H9 (cell line): ENCODE data around the gene FGF10. TPM values are rescaled to one million over a fixed set of nuclear protein-coding genes. Genes with fewer than 3 reads are reported as not detected.

ENCODE experiments used
- DNase-seq: peaks from one replicate; pipeline ENCODE4 v3.0.0-alpha.2; 2017
- H2AFZ ChIP-seq: one replicate; pipeline ENCODE4 v1.6.1; 2013; ENCODE audit warnings: mild to moderate bottlenecking, low read length, control low read depth, moderate library complexity
- H2AK5ac ChIP-seq: 2 replicates; pipeline ENCODE4 v1.6.1; 2013; ENCODE audit warnings: low read length, control low read depth, mixed read lengths; ENCODE audit not compliant: insufficient read length
- H2BK120ac ChIP-seq: one replicate; pipeline ENCODE4 v1.6.1; 2013; ENCODE audit warnings: low read depth, mild to moderate bottlenecking, low read length, control low read depth, inconsistent platforms; ENCODE audit not compliant: poor library complexity, severe bottlenecking
- H2BK12ac ChIP-seq: 2 replicates; pipeline ENCODE4 v1.6.1; 2013; ENCODE audit warnings: low read length, control low read depth, mixed read lengths, low read depth; ENCODE audit not compliant: insufficient read length
- H2BK15ac ChIP-seq: 2 replicates; pipeline ENCODE4 v1.6.1; 2013; ENCODE audit warnings: low read depth, low read length, control low read depth
- H2BK20ac ChIP-seq: one replicate; pipeline ENCODE4 v1.6.1; 2013; ENCODE audit warnings: low read depth, mild to moderate bottlenecking, low read length, control low read depth, inconsistent platforms; ENCODE audit not compliant: poor library complexity, severe bottlenecking
- H2BK5ac ChIP-seq: 2 replicates; pipeline ENCODE4 v1.6.1; 2013; ENCODE audit warnings: low read length, control low read depth, mixed read lengths; ENCODE audit not compliant: insufficient read length
- H3K14ac ChIP-seq: 2 replicates; pipeline ENCODE4 v1.6.1; 2013; ENCODE audit warnings: low read length, control low read depth; ENCODE audit not compliant: insufficient read depth
- H3K18ac ChIP-seq: 2 replicates; pipeline ENCODE4 v1.6.1; 2013; ENCODE audit warnings: low read depth, mild to moderate bottlenecking, mixed read lengths, low read length, control low read depth; ENCODE audit not compliant: insufficient read length
- H3K23ac ChIP-seq: 2 replicates; pipeline ENCODE4 v1.6.1; 2013; ENCODE audit warnings: low read length, control low read depth, mixed read lengths, low read depth; ENCODE audit not compliant: insufficient read length
- H3K23me2 ChIP-seq: 2 replicates; pipeline ENCODE4 v1.6.1; 2013; ENCODE audit warnings: low read depth, mild to moderate bottlenecking, mixed read lengths, low read length, control low read depth; ENCODE audit not compliant: insufficient read length, poor library complexity, severe bottlenecking
- H3K27ac ChIP-seq: 2 replicates; pipeline ENCODE4 v1.5.1; 2013; ENCODE audit warnings: low read length, control low read depth, mixed read lengths, low read depth; ENCODE audit not compliant: insufficient read length
- H3K27me3 ChIP-seq: 2 replicates; pipeline ENCODE4 v1.6.1; 2013; ENCODE audit warnings: low read length, control low read depth, inconsistent platforms; ENCODE audit not compliant: insufficient read depth
- H3K4ac ChIP-seq: 2 replicates; pipeline ENCODE4 v1.6.1; 2013; ENCODE audit warnings: low read depth, mild to moderate bottlenecking, control low read depth, inconsistent platforms, low read length, moderate library complexity
- H3K4me1 ChIP-seq: 2 replicates; pipeline ENCODE4 v1.6.1; 2013; ENCODE audit warnings: low read length, control low read depth, inconsistent platforms; ENCODE audit not compliant: insufficient read depth
- H3K4me2 ChIP-seq: 2 replicates; pipeline ENCODE4 v1.6.1; 2013; ENCODE audit warnings: low read length, control low read depth, mixed read lengths; ENCODE audit not compliant: insufficient read length, insufficient read depth
- H3K56ac ChIP-seq: 2 replicates; pipeline ENCODE4 v1.6.1; 2013; ENCODE audit warnings: low read depth, mild to moderate bottlenecking, mixed read lengths, low read length, control low read depth; ENCODE audit not compliant: insufficient read length
- H3K79me1 ChIP-seq: 2 replicates; pipeline ENCODE4 v1.6.1; 2013; ENCODE audit warnings: low read depth, mild to moderate bottlenecking, moderate library complexity, low read length, control low read depth, inconsistent platforms; ENCODE audit not compliant: insufficient read depth, poor library complexity, severe bottlenecking
- H3K79me2 ChIP-seq: 2 replicates; pipeline ENCODE4 v1.6.1; 2013; ENCODE audit warnings: low read length, control low read depth, inconsistent platforms; ENCODE audit not compliant: insufficient read depth
- H3K9ac ChIP-seq: 2 replicates; pipeline ENCODE4 v1.6.1; 2013; ENCODE audit warnings: low read length, control low read depth, mixed read lengths; ENCODE audit not compliant: insufficient read length; ENCODE audit errors: extremely low read depth
- H3K9me3 ChIP-seq: one replicate; pipeline ENCODE4 v1.6.1; 2013; ENCODE audit warnings: low read depth, low read length, inconsistent platforms; ENCODE audit not compliant: control insufficient read depth
- H3T11ph ChIP-seq: one replicate; pipeline ENCODE4 v1.6.1; 2013; ENCODE audit warnings: mild to moderate bottlenecking, low read length, control low read depth, inconsistent platforms
- H4K20me1 ChIP-seq: one replicate; pipeline ENCODE4 v1.6.1; 2013; ENCODE audit not compliant: control insufficient read depth, insufficient read length, insufficient read depth
- H4K5ac ChIP-seq: 2 replicates; pipeline ENCODE4 v1.6.1; 2013; ENCODE audit warnings: low read depth, mild to moderate bottlenecking, mixed read lengths, low read length, control low read depth; ENCODE audit not compliant: insufficient read length
- H4K8ac ChIP-seq: replicated peaks from 2 replicates; pipeline ENCODE4 v1.6.1; 2013; ENCODE audit warnings: low read length, control low read depth, mixed read lengths, low read depth; ENCODE audit not compliant: insufficient read length
- H4K91ac ChIP-seq: 2 replicates; pipeline ENCODE4 v1.6.1; 2013; ENCODE audit warnings: low read depth, mild to moderate bottlenecking, moderate library complexity, mixed read lengths, low read length, control low read depth; ENCODE audit not compliant: insufficient read length
- H3K27ac Mint-ChIP-seq, 3 experiments: 2 replicates in 2 of 3; 3 replicates in 1 of 3; pipeline ENCODE4 v1.8.0; 2020 to 2021; ENCODE audit warnings: mixed read lengths in 3 of 3, mild to moderate bottlenecking in 1 of 3, moderate library complexity in 1 of 3
- H3K27me3 Mint-ChIP-seq: 2 replicates; pipeline ENCODE4 v1.8.0; 2021; ENCODE audit warnings: low read depth, mild to moderate bottlenecking, moderate library complexity, mixed read lengths
- H3K36me3 Mint-ChIP-seq, 3 experiments: 2 replicates in 2 of 3; 3 replicates in 1 of 3; pipeline ENCODE4 v1.8.0; 2020 to 2021; ENCODE audit warnings: low read depth in 3 of 3, mixed read lengths in 3 of 3; ENCODE audit not compliant: insufficient read depth in 1 of 3
- H3K4me1 Mint-ChIP-seq, 2 experiments: 2 replicates each; pipeline ENCODE4 v1.8.0; 2020; ENCODE audit warnings: mixed read lengths in 2 of 2
- H3K4me3 Mint-ChIP-seq, 2 experiments: 2 replicates in 1 of 2; 3 replicates in 1 of 2; pipeline ENCODE4 v1.8.0; 2020 to 2021; ENCODE audit warnings: mild to moderate bottlenecking in 2 of 2, mixed read lengths in 2 of 2, moderate library complexity in 1 of 2
- H3K9me3 Mint-ChIP-seq, 2 experiments: 2 replicates in 1 of 2; 3 replicates in 1 of 2; pipeline ENCODE4 v1.8.0; 2020; ENCODE audit warnings: mild to moderate bottlenecking in 2 of 2, mixed read lengths in 2 of 2, moderate library complexity in 1 of 2
- CTCF ChIP-seq: fragments of 200-600 bp; sonication (generic); conservative IDR thresholded peaks from 3 replicates; pipeline ENCODE4 v1.8.0; 2021; ENCODE audit warnings: antibody characterized with exemption, mild to moderate bottlenecking
- total RNA-seq: library from RNA; stranded (reverse); gene quantifications from 2 replicates; pipeline ENCODE4 v1.2.1, GENCODE V29; 2021

FGF10 gene
- total RNA-seq, 1 experiment from 2014 or later, result not detected

DNA sequence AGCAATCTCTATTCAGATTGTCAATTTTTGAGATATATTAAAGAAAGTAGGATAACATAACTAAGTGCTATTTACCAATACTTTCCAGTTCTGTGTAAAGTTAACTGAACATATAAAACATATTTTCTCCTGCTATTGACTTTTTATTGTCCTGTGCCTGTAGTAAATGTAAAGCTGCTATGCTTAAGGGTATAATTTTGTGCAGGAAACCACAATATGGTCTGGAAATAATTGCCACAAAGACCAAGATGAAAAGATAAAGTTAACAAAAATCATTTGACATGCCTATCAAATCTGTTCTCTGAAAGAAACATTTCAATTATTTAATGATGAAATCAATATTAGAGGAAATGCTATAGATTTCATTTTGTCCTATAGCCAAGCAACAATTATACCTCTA is 121.3 kb downstream of the FGF10 start:
- Histone ChIP-seq H3K9ac (no peak overlapping the region), H3K23me2 (no peaks in the 10 kb centered on the region), H3K79me2 (no peaks in the 10 kb centered on the region), H3K4ac (no peak overlapping the region), H3K27ac (no peak overlapping the region), H3K4me1 (no peaks in the 10 kb centered on the region; the same call in 1 of the 2 replicates), H2BK5ac (no peak overlapping the region), H2BK12ac (no peak overlapping the region), H2BK20ac (no peak overlapping the region), H2BK120ac (no peak overlapping the region), H2AFZ (no peak overlapping the region), H3K27me3 (no peaks in the 10 kb centered on the region), H3K4me2 (no peak overlapping the region), H3K23ac (no peak overlapping the region), H2BK15ac (no peak overlapping the region), H3K79me1 (no peaks in the 10 kb centered on the region), H3K9me3 (no peaks in the 10 kb centered on the region), H4K20me1 (no peaks in the 10 kb centered on the region), H3K56ac (no peak overlapping the region), H3K14ac (no peak overlapping the region), H4K91ac (no peak overlapping the region), H4K8ac (no peak overlapping the region), H4K5ac (no peak overlapping the region), H2AK5ac (no peak overlapping the region), H3K18ac (no peak overlapping the region), H3T11ph (no peak overlapping the region)
- H3K27me3 Mint-ChIP-seq, result no peaks in the 10 kb centered on the region
- no peaks in the 10 kb centered on the region for H3K36me3 Mint-ChIP-seq
- TF ChIP-seq CTCF, result no peak
- H3K27ac Mint-ChIP-seq, result no peak overlapping the region
- H3K4me3 Mint-ChIP-seq, result no peak overlapping the region
- no peak for DNase-seq
- peaks cover 11 to 15% of the 10 kb centered on the region in 2 experiments for H3K4me1 Mint-ChIP-seq
- H3K9me3 Mint-ChIP-seq, result no peaks in the 10 kb centered on the region; a peak in 1 of 5 replicates
